Large intestine (tissue), 3 donors: ENCODE measurements around the gene REP15. TPM values are rescaled to one million over a fixed set of nuclear protein-coding genes. Genes with fewer than 3 reads are reported as not detected.
A peak's percentile ranks its signal among the peaks of the same experiment; 100 is the strongest.
"Not testable (repeated sequence)": the region's sequence is repeated elsewhere in the genome, so short reads cannot be mapped to it uniquely, and the experiment has no call there.

Experiments
- DNase-seq, 2 donors: peaks; one replicate each; pipeline versions ENCODE4 v3.0.0 to v3.0.0-alpha.2; 2013
- H3K27ac ChIP-seq: one replicate; pipeline ENCODE4 v1.5.1; 2013; ENCODE audit warnings: low read length
- H3K27me3 ChIP-seq: 2 replicates; pipeline ENCODE4 v1.6.1; 2013; ENCODE audit warnings: low read length; ENCODE audit not compliant: control insufficient read depth, insufficient read depth
- H3K36me3 ChIP-seq: 2 replicates; pipeline ENCODE4 v1.6.1; 2013; ENCODE audit warnings: low read length; ENCODE audit not compliant: control insufficient read depth, insufficient read depth
- H3K4me1 ChIP-seq: one replicate; pipeline ENCODE4 v1.6.1; 2013; ENCODE audit warnings: low read length; ENCODE audit not compliant: control insufficient read depth, insufficient read depth
- H3K4me3 ChIP-seq: one replicate; pipeline ENCODE4 v1.5.1; 2013; ENCODE audit warnings: low read length
- H3K9me3 ChIP-seq: one replicate; pipeline ENCODE4 v1.6.1; 2013; ENCODE audit warnings: mild to moderate bottlenecking, low read depth, low read length, moderate library complexity; ENCODE audit not compliant: control insufficient read depth
- WGBS: methylation state at CpG from one replicate; pipeline ENCODE4 v1.1.5; 2013; ENCODE audit warnings: low lambda C conversion rate; ENCODE audit not compliant: insufficient coverage; 5-methylcytosine and 5-hydroxymethylcytosine counted together
- polyA plus RNA-seq: library from polyadenylated mRNA; unstranded; fragments of 120-200 nt; gene quantifications from one replicate; pipeline ENCODE4 v1.2.1, GENCODE V29; 2013

Gene REP15
- polyA plus RNA-seq, 1 donor: 30.4 TPM

GRCh38 chr12:27711317-27711682 lies 15.1 kb downstream of the REP15 start:
- Histone ChIP-seq H3K4me1 (peaks cover 3% of the 10 kb centered on the region), H3K9me3 (no peaks in the 10 kb centered on the region), H3K27me3 (no peaks in the 10 kb centered on the region), H3K4me3 (peak overlapping the region; percentile 77), H3K27ac (peak overlapping the region; percentile 83), H3K36me3 (peaks cover 6% of the 10 kb centered on the region)
- DNase-seq: peak in 1 of 2 donors; percentile 54
- 0% methylated on average over 4 of the region's 11 CpGs for WGBS

DNA sequence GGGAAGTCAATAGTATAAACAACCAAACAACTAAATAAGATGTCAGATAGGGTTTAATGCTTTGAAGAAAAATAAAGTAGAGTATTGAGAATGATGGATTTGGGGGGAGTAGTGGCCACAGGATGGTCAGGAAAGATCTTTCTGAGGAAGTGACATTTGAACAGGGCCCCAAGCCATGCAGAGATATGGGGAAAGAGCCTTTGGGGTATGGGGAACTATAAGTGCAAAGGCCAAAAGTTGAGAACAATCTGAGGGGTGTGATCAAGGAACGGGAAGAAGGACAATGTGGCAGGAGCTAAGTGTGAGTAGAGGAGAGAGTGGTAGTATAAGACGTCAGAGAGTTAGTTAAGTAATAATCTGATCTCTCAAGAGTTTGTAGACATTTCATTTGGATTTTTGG lies 15.7 kb downstream of the REP15 start:
- Histone ChIP-seq H3K27ac (no peak overlapping the region), H3K27me3 (no peaks in the 10 kb centered on the region), H3K4me3 (peak overlapping the region; percentile 77), H3K9me3 (no peaks in the 10 kb centered on the region), H3K36me3 (peaks cover 9% of the 10 kb centered on the region), H3K4me1 (peaks cover 3% of the 10 kb centered on the region)
- DNase-seq: no peak
- 86% methylated on average over 1 of the region's 2 CpGs for WGBS

DNA sequence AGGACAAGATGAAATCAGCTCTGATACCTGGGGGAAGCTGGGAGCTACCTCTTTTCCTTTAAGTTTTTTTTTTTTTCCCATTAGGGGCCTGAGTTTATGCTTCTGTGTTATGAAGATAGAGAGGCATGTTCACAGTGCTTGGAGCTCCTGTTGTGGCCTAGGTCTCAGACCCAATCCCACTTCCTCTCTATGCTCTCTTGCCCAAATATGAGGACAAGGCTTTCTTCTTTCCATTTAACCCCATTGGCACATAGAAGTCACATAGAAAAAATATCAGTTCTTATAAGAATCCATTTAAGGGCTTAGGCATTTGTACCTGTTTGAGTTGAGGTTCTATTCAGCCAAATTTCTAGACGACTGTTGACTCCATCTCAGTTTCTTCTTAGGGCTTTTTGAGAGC lies 27.0 kb downstream of the REP15 start:
- Histone ChIP-seq H3K27me3 (no peaks in the 10 kb centered on the region), H3K27ac (no peak overlapping the region), H3K4me3 (no peak overlapping the region), H3K9me3 (no peaks in the 10 kb centered on the region), H3K4me1 (no peaks in the 10 kb centered on the region), H3K36me3 (peaks cover 39% of the 10 kb centered on the region)
- WGBS: 100% methylated on average over 1 of the region's 1 CpG
- DNase-seq: no peak

DNA sequence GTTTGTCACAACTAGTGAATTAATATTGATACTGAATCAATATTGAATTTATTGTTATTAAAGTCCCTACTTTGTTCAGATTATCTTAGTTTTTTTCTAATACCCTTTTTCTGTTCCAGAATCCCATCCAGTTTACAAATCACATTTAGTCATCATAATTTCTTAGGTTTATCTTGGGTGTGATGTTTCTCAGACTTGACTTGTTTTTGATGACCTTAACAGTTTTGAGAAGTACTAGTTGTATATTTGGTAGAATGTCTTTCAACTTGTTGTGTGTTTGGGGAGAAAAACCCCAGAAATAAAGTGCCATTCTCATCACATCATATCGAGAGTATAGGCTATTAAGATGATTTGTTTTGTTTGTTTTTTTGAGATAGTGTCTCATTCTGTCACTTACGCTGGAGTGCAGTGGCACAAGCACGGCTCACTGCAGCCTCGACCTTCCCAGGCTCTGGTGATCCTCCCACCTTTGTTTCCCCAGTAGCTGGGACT lies 33.9 kb downstream of the REP15 start:
- Histone ChIP-seq H3K4me3 (no peak overlapping the region), H3K4me1 (no peaks in the 10 kb centered on the region), H3K9me3 (no peaks in the 10 kb centered on the region), H3K27me3 (no peaks in the 10 kb centered on the region), H3K27ac (no peak overlapping the region), H3K36me3 (peaks cover 22% of the 10 kb centered on the region)
- no peak for DNase-seq
- no CpG with 5 or more reads among the region's 4 CpGs for WGBS

DNA sequence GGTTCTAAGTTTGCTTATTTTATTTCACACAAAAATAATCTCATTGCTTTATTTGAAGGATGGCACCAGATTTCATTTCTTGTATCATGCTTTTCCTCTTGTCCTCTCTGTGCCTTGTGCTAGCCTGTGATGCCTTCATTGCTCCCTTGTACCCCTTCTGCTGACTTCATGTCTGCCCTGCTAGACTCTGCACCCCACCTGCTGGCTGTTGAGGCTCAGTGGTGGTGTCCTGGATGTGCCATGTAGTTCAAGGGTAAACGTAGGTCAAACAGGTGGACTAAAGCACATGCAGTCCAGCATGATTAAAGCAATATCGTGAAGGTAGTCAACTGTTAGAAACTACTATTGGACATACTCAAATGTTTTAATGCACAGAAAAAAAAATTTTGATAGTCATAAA lies 36.0 kb downstream of the REP15 start:
- no peak overlapping the region for H3K27ac ChIP-seq
- H3K4me1 ChIP-seq: no peaks in the 10 kb centered on the region
- H3K36me3 ChIP-seq: peaks cover 24% of the 10 kb centered on the region
- H3K9me3 ChIP-seq: no peaks in the 10 kb centered on the region
- no peak for DNase-seq
- H3K27me3 ChIP-seq: no peaks in the 10 kb centered on the region
- 100% methylated on average over 1 of the region's 2 CpGs for whole genome bisulfite sequencing
- H3K4me3 ChIP-seq: no peak overlapping the region

- H3K4me1 ChIP-seq: no peaks in the 10 kb centered on the region
- WGBS: 31% methylated on average over 2 of the region's 3 CpGs
- DNase-seq: no peak
- H3K27ac ChIP-seq: no peak overlapping the region
- peaks cover 22% of the 10 kb centered on the region for H3K36me3 ChIP-seq
- no peaks in the 10 kb centered on the region for H3K27me3 ChIP-seq
- H3K9me3 ChIP-seq: no peaks in the 10 kb centered on the region
- no peak overlapping the region for H3K4me3 ChIP-seq
These were observed 36.9 kb downstream of the REP15 start for GRCh38 chr12:27733052-27733656.

- Histone ChIP-seq H3K27ac (no peak overlapping the region), H3K4me1 (no peaks in the 10 kb centered on the region), H3K27me3 (no peaks in the 10 kb centered on the region), H3K36me3 (peaks cover 23% of the 10 kb centered on the region), H3K9me3 (no peaks in the 10 kb centered on the region), H3K4me3 (no peak overlapping the region)
- DNase-seq: no peak
- 80% methylated on average over 1 of the region's 1 CpG for WGBS
These were observed 37.5 kb downstream of the REP15 start for GRCh38 chr12:27733791-27734190.

DNA sequence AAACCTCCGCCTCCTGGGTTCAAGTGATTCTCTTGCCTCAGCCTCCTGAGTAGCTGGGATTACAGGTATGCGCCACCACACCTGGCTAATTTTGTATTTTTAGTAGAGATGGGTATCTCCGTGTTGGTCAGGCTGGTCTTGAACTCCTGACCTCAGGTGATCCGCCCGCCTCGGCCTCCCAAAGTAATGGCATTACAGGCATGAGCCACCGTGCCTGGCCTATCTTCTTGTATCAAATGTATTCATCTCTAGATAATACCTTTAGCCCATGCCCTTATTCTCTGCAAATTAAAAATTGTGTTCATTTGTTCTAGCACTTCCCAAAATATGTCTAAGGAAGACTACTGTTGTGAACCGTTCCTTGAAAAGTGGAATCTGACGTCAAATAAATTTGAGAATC lies 38.1 kb downstream of the REP15 start:
- H3K4me3 ChIP-seq: not testable (repeated sequence)
- H3K36me3 ChIP-seq: peaks cover 23% of the 10 kb centered on the region
- no CpG with 5 or more reads among the region's 9 CpGs for WGBS

DNA sequence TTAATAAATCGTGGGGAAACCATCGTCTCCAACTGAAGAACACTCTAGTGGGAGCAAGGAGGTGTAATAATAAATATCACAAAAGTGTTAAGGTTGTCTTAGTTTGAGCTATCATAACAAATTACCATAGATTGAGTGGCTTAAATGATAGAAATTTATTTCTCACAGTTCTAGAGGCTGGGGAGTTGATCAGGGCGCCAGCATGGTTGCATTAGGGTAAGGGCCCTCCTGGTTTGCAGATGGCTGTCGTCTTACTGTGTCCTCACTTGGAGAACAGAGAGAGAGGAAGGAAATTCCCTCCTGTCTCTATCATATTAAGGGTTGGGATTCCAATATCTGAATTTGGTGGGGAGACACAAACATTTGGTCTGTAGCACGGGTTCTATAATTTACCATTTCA lies 47.4 kb downstream of the REP15 start:
- Histone ChIP-seq H3K4me1 (no peaks in the 10 kb centered on the region), H3K36me3 (peaks cover 26% of the 10 kb centered on the region), H3K27me3 (no peaks in the 10 kb centered on the region), H3K27ac (no peak overlapping the region), H3K4me3 (no peak overlapping the region), H3K9me3 (no peaks in the 10 kb centered on the region)
- 88% methylated on average over 1 of the region's 5 CpGs for WGBS
- DNase-seq: no peak

More for the DNA sequence above, 38.1 kb downstream of the REP15 start:
- H3K27me3 ChIP-seq, H3K27ac ChIP-seq, DNase-seq, H3K4me1 ChIP-seq, H3K9me3 ChIP-seq: not testable (repeated sequence)

GRCh38 chr12:27745734-27746133 lies 49.5 kb downstream of the REP15 start:
- WGBS: no CpG with 5 or more reads among the region's 1 CpG
- H3K36me3 ChIP-seq: peaks cover 14% of the 10 kb centered on the region
- H3K4me1 ChIP-seq, DNase-seq, H3K4me3 ChIP-seq, H3K27me3 ChIP-seq, H3K9me3 ChIP-seq, H3K27ac ChIP-seq: not testable (repeated sequence)
